HepG2 (cell line): Measurements from ENCODE around the gene STK32B. TPM values are rescaled to one million over a fixed set of nuclear protein-coding genes. Genes with fewer than 3 reads are reported as not detected.

ENCODE experiments used
- ATAC-seq: fragments of 200-7000 bp; cut with Tn5 transposase; 3 replicates; pipeline ENCODE4 v1.9.1; 2020; ENCODE audit warnings: mild to moderate bottlenecking, moderate library complexity
- BruUV-seq: library from RNA; stranded (reverse); fragments of 400-500 nt; replicated peaks from 2 replicates; lab custom pipeline; 2021; lab: Mats Ljungman, UMichigan
- CTCF ChIA-PET: fragments of 300-600 bp; formaldehyde crosslinking; extraction: SDS; loops from one replicate; lab custom pipeline; 2021; ENCODE audit warnings: low total read pairs, inconsistent platforms, low intra/inter-chr PET ratio; lab: Yijun Ruan, JAX
- POLR2A ChIA-PET: fragments of 350-600 bp; sonication (Branson Sonifier 250); formaldehyde crosslinking; loops from one replicate; lab custom pipeline; 2020; ENCODE audit warnings: antibody characterized with exemption, inconsistent platforms; lab: Yijun Ruan, JAX
- DNase-seq: peaks from one replicate; pipeline ENCODE4 v3.0.0-alpha.2; 2015; ENCODE audit warnings: low spot score
- FAIRE-seq: peaks from 3 replicates; lab custom pipeline; 2011; peaks lifted over from hg19 to GRCh38; lab: Jason Lieb, UNC
- H2AFZ ChIP-seq: one replicate; pipeline ENCODE4 v1.6.1; 2011; ENCODE audit warnings: low read length, inconsistent platforms
- H3K27ac ChIP-seq: fragments of 300-600 bp; 3 replicates; pipeline ENCODE4 v1.8.0; 2011; ENCODE audit warnings: mixed run types, mild to moderate bottlenecking, mixed read lengths, low read length, inconsistent platforms; ENCODE audit not compliant: insufficient read depth; ENCODE audit errors: extremely low read length
- H3K27me3 ChIP-seq, 2 experiments: fragments of 200-600 bp in 1 of 2; 2 replicates in 1 of 2; 3 replicates in 1 of 2; pipeline versions ENCODE4 v1.6.0 to v1.8.0; 2011; ENCODE audit warnings: low read length in 2 of 2, mild to moderate bottlenecking in 2 of 2, moderate library complexity in 2 of 2, inconsistent platforms in 1 of 2; ENCODE audit not compliant: insufficient read depth in 2 of 2, control insufficient read depth in 1 of 2
- H3K36me3 ChIP-seq, 2 experiments: fragments of 200-600 bp in 1 of 2; replicated peaks in 1 of 2; 2 replicates in 1 of 2; 3 replicates in 1 of 2; pipeline versions ENCODE4 v1.5.1 to v1.8.0; 2011; ENCODE audit warnings: low read length in 2 of 2, inconsistent platforms in 1 of 2; ENCODE audit not compliant: insufficient read depth in 2 of 2, control insufficient read depth in 1 of 2
- H3K4me1 ChIP-seq: 2 replicates; pipeline ENCODE4 v1.5.1; 2012; ENCODE audit warnings: low read length, inconsistent platforms; ENCODE audit not compliant: insufficient read depth
- H3K4me2 ChIP-seq: 2 replicates; pipeline ENCODE4 v1.6.0; 2011; ENCODE audit warnings: low read depth, low read length, inconsistent platforms
- H3K4me3 ChIP-seq, 3 experiments: fragments of 200-600 bp in 1 of 3; sonication (generic), shearing (Covaris generic) in 1 of 3; replicated peaks in 1 of 3; 2 replicates each; pipeline ENCODE4 v1.5.1; 2011 to 2016; ENCODE audit warnings: low read length in 3 of 3, inconsistent platforms in 2 of 3, low read depth in 2 of 3, mild to moderate bottlenecking in 2 of 3, control low read depth in 1 of 3, mixed read lengths in 1 of 3; ENCODE audit not compliant: insufficient read depth in 1 of 3
- H3K79me2 ChIP-seq: one replicate; pipeline ENCODE4 v1.6.1; 2011; ENCODE audit warnings: low read length, inconsistent platforms; ENCODE audit not compliant: insufficient read depth
- H3K9ac ChIP-seq: 2 replicates; pipeline ENCODE4 v1.6.0; 2011; ENCODE audit warnings: mild to moderate bottlenecking, low read depth, low read length, inconsistent platforms; ENCODE audit not compliant: insufficient read depth
- H3K9me3 ChIP-seq: 2 replicates; pipeline ENCODE4 v1.5.1; 2012; ENCODE audit warnings: mild to moderate bottlenecking, low read length
- H4K20me1 ChIP-seq: 2 replicates; pipeline ENCODE4 v1.6.0; 2011; ENCODE audit warnings: inconsistent platforms, mild to moderate bottlenecking, low read length, moderate library complexity; ENCODE audit not compliant: insufficient read depth
- EP300 ChIP-seq, 3 experiments: sonication (generic) in 1 of 3; formaldehyde crosslinking in 1 of 3; IDR thresholded peaks; 2 replicates each; pipeline versions ENCODE4 v1.5.1 to v1.6.1; 2011 to 2020; ENCODE audit warnings: low read depth in 2 of 3, low read length in 2 of 3, borderline replicate concordance in 1 of 3, improper control_type of control experiment in 1 of 3, mild to moderate bottlenecking in 1 of 3, missing genetic modification reagents in 1 of 3, moderate library complexity in 1 of 3
- FOXK2 ChIP-seq: fragments of 450-650 bp; IDR thresholded peaks from 2 replicates; pipeline ENCODE4 v1.6.1; 2016
- GRHL1 ChIP-seq: sonication (generic); formaldehyde crosslinking; conservative IDR thresholded peaks from 2 replicates; pipeline ENCODE4 v1.8.0; 2022; ENCODE audit warnings: missing genetic modification reagents
- HNRNPL ChIP-seq: fragments of 200-400 bp; formaldehyde crosslinking; IDR thresholded peaks from 2 replicates; pipeline ENCODE4 v1.6.1; 2017; ENCODE audit warnings: mild to moderate bottlenecking, low read depth, low read length
- NPAS2 ChIP-seq: sonication (generic); formaldehyde crosslinking; IDR thresholded peaks from 2 replicates; pipeline ENCODE4 v1.8.0; 2022; ENCODE audit warnings: mild to moderate bottlenecking, missing genetic modification reagents, borderline replicate concordance
- RFX5 ChIP-seq: IDR thresholded peaks from 2 replicates; pipeline ENCODE4 v1.6.1; 2011; ENCODE audit warnings: low read depth, low read length, improper control_type of control experiment
- SMARCE1 ChIP-seq: fragments of 450-650 bp; IDR thresholded peaks from 2 replicates; pipeline ENCODE4 v1.6.1; 2017; ENCODE audit warnings: borderline replicate concordance
- SSRP1 ChIP-seq: IDR thresholded peaks from 2 replicates; pipeline ENCODE4 v1.6.1; 2016; ENCODE audit warnings: control low read depth
- SYNCRIP ChIP-seq: fragments of 200-400 bp; formaldehyde crosslinking; IDR thresholded peaks from 2 replicates; pipeline ENCODE4 v1.6.1; 2018; ENCODE audit warnings: mild to moderate bottlenecking, low read depth, low read length; ENCODE audit not compliant: insufficient read depth
- ZFX ChIP-seq: sonication (generic); formaldehyde crosslinking; IDR thresholded peaks from 2 replicates; pipeline ENCODE4 v1.4.0; 2020; ENCODE audit warnings: mild to moderate bottlenecking, low read depth, missing genetic modification reagents, moderate library complexity
- ZNF274 ChIP-seq: sonication (generic); formaldehyde crosslinking; IDR thresholded peaks from 2 replicates; pipeline ENCODE4 v1.5.1; 2020; ENCODE audit warnings: mild to moderate bottlenecking, missing genetic modification reagents
- ZNF747 ChIP-seq: sonication (generic); formaldehyde crosslinking; IDR thresholded peaks from 2 replicates; pipeline ENCODE4 v1.8.1; 2023; ENCODE audit warnings: missing genetic modification reagents, mild to moderate bottlenecking, borderline replicate concordance
- ZNF75D ChIP-seq: sonication (generic); formaldehyde crosslinking; IDR thresholded peaks from 2 replicates; pipeline ENCODE4 v1.8.1; 2023; ENCODE audit warnings: missing genetic modification reagents, mild to moderate bottlenecking, borderline replicate concordance
- WGBS: methylation state at CpG from one replicate; pipeline ENCODE4 v1.1.6; 2017; ENCODE audit warnings: low lambda C conversion rate; 5-methylcytosine and 5-hydroxymethylcytosine counted together
- in situ Hi-C: cut with HindIII; loops from 2 replicates; pipeline ENCODE4 v1.10.0; 2017; ENCODE audit warnings: low pct_unique_long_range_greater_than_20kb; ENCODE audit not compliant: extremely low pct_ligation_motif_present
- intact Hi-C: fragments of 100-400 bp; cut with micrococcal nuclease; formaldehyde crosslinking; loops from one replicate; pipeline ENCODE4 v1.10.0; 2022; ENCODE audit not compliant: unreplicated experiment
- polyA plus RNA-seq, 8 experiments: library from polyadenylated mRNA; depleted of rRNA in 3 of 8; stranded (reverse) in 7 of 8; unstranded in 1 of 8; fragments of >200 nt; fragmentation: Illumina TruSeq in 4 of 8; extraction: Trizol in 4 of 8; gene quantifications; 2 replicates each; pipeline versions ENCODE4 v1.2.1 to v1.2.3, GENCODE V29; 2011 to 2016; ENCODE audit warnings: low read depth in 4 of 8, missing spikeins in 1 of 8, mixed read lengths in 1 of 8; ENCODE audit not compliant: insufficient read depth in 1 of 8
- total RNA-seq, 5 experiments: library from RNA; depleted of rRNA; stranded (reverse); fragments of >200 nt; fragmentation: Illumina TruSeq; extraction: Trizol; gene quantifications; 2 replicates each; pipeline ENCODE4 v1.2.3, GENCODE V29; 2016; ENCODE audit warnings: low read depth in 1 of 5

The STK32B gene
- total and polyA plus RNA-seq, 2 of the 13 experiments (the other 11 are each of a cell fraction or from before 2014, with no cell fraction given), result not detected

- ChIA-PET CTCF (no interaction called here), POLR2A (no interaction called here)
- intact Hi-C loops, result no loop called here
- no peak overlapping the region for H3K4me3 ChIP-seq
- no peak overlapping the region for H2AFZ ChIP-seq
- no peaks in the 10 kb centered on the region for H3K79me2 ChIP-seq
- no peaks in the 10 kb centered on the region for H4K20me1 ChIP-seq
- H3K9ac ChIP-seq, result no peak overlapping the region
- TF ChIP-seq SMARCE1 (no peak), ZNF75D (CRISPR knock-in tag) (no peak), ZNF274 (CRISPR knock-in tag) (no peak), ZFX (CRISPR knock-in tag) (no peak), NPAS2 (CRISPR knock-in tag) (no peak), FOXK2 (no peak), GRHL1 (CRISPR knock-in tag) (no peak), HNRNPL (no peak), SSRP1 (CRISPR knock-in tag) (no peak), RFX5 (no peak), ZNF747 (no peak), EP300 (IDR thresholded peaks at IDR 0.05; ENCODE audit: low read depth in 2 of 2, low read length in 2 of 2) (no peak), EP300 (CRISPR knock-in tag; IDR thresholded peaks at IDR 0.05; ENCODE audit: borderline replicate concordance) (no peak), SYNCRIP (no peak)
- DNase-seq, result no peak
- no peak for ATAC-seq
- BruUV-seq, result no TSS peak
- no peak for FAIRE-seq
- no peak overlapping the region for H3K4me2 ChIP-seq
- 0% methylated on average over 2 of the region's 2 CpGs for WGBS
- no peaks in the 10 kb centered on the region for H3K9me3 ChIP-seq
- no peak overlapping the region for H3K27ac ChIP-seq
- H3K27me3 ChIP-seq, result peaks cover 0 to 54% of the 10 kb centered on the region in 2 experiments; a peak in 3 of 5 replicates
- no peaks in the 10 kb centered on the region for H3K4me1 ChIP-seq
- H3K36me3 ChIP-seq, result no peaks in the 10 kb centered on the region
- in situ Hi-C loops, result no loop called here
Observed at GRCh38 chr4:5018096-5018495, 33.2 kb upstream of the STK32B start.
